ENCODE results near the gene PACSIN1.
A peak's percentile ranks its signal among the peaks of the same experiment; 100 is the strongest.

PACSIN1 gene, protein sequence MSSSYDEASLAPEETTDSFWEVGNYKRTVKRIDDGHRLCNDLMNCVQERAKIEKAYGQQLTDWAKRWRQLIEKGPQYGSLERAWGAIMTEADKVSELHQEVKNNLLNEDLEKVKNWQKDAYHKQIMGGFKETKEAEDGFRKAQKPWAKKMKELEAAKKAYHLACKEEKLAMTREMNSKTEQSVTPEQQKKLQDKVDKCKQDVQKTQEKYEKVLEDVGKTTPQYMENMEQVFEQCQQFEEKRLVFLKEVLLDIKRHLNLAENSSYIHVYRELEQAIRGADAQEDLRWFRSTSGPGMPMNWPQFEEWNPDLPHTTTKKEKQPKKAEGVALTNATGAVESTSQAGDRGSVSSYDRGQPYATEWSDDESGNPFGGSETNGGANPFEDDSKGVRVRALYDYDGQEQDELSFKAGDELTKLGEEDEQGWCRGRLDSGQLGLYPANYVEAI

DNA sequence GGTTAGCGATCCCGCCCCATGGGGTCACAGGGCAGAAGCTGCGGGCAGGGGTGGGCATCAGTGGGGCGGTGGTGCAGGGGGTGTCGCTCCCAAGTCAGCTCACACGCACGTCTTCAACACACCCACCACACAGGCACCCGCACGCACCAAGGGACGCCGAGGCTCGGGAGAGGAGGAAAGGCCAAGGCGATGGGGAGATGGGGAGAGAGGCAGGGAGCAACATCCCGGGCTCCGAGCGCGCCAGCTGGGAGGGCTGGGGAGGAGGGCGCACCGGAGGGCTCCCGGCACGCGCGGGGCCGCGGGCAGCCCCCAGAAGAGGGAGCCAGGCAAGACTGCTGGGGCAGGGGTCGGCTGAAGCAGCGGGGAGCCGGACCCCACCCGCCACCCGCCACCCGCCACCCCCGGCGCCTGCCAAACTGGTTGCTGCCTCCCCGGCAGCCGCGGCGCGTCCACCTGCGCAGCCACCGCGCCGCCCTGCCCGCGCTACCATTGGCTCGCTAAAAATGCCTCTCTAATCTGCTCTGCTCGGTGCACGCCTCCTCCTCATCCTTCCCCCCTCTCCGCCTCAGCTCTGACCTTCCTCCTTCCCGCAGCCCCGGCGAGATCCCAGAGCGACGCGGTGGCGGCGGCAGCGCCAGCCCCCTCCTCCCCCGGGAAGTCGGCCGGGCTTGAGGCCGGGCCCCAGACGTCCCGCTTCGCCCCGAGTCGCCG is at the start of gene PACSIN1:
PACSIN1 (plus strand) TSS at position 546 of the 711 bp plus-strand sequence. CDS start 60,230 bp downstream, outside the sequence.
- peak within 1 kb of the TSS; percentile 17 to 26 for H3K4me3 ChIP-seq (replicated peaks in 1 of 2; ENCODE audit: low read depth in 2 of 2, low read length in 2 of 2)
- TF ChIP-seq, protein P1, sequence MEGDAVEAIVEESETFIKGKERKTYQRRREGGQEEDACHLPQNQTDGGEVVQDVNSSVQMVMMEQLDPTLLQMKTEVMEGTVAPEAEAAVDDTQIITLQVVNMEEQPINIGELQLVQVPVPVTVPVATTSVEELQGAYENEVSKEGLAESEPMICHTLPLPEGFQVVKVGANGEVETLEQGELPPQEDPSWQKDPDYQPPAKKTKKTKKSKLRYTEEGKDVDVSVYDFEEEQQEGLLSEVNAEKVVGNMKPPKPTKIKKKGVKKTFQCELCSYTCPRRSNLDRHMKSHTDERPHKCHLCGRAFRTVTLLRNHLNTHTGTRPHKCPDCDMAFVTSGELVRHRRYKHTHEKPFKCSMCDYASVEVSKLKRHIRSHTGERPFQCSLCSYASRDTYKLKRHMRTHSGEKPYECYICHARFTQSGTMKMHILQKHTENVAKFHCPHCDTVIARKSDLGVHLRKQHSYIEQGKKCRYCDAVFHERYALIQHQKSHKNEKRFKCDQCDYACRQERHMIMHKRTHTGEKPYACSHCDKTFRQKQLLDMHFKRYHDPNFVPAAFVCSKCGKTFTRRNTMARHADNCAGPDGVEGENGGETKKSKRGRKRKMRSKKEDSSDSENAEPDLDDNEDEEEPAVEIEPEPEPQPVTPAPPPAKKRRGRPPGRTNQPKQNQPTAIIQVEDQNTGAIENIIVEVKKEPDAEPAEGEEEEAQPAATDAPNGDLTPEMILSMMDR (IDR thresholded peaks at IDR 0.05; ENCODE audit: low read depth, low read length), result no peak
- DNase-seq (ENCODE audit: low read depth in 2 of 2), result no peak

DNA sequence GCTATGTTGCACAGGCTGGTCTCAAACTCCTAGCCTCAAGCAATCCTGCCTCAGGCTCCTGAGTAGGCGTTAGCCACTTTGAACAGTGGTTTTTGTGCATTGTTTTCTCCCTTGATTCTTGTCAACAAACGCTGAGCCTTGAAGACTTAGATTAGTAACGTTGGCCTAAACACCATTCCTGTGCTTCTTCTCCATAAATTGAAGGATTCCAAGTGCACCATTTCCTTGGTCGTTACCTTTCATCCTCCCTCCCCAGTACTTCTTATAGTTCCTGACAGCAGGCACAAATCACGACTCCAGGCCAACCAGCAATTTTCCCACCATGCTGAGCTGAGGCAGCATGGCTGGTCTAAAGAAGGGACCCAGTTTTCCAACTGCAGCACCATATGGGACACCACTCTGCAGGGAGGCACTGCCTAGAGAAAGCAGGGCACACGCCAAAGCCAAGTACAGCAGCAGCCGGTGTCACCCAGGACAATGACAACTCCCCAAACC is 49.0 kb upstream of the PACSIN1 start:
- TF ChIP-seq, protein P1 (IDR thresholded peaks at IDR 0.05; ENCODE audit: low read depth, low read length), result no peak
- H3K4me3 ChIP-seq (replicated peaks in 1 of 2; ENCODE audit: low read depth in 2 of 2, low read length in 2 of 2), result no peak overlapping the region
- DNase-seq (ENCODE audit: low read depth in 2 of 2), result no peak

DNA sequence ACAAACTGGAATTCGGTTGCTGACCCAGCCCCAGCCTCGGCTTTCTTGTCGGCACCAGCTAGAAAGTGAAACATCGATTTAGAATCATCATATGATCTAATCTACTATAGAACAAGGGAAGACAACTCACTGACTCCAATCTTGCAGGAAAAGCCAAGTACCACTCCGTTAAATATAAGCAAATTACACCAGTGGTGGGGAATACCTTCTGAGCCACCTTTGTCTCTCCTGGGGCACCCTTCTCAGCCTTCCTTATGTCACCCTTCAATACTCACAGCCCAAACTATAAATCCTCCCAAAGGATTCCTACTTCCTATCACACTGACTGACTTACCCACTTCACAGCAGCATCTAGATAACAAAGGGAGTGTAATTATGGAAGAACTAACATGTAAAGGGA is 47.5 kb upstream of the PACSIN1 start:
- TF ChIP-seq, protein P1 (IDR thresholded peaks at IDR 0.05; ENCODE audit: low read depth, low read length), result no peak
- no peak overlapping the region for H3K4me3 ChIP-seq (replicated peaks in 1 of 2; ENCODE audit: low read depth in 2 of 2, low read length in 2 of 2)
- DNase-seq (ENCODE audit: low read depth in 2 of 2), result no peak

DNA sequence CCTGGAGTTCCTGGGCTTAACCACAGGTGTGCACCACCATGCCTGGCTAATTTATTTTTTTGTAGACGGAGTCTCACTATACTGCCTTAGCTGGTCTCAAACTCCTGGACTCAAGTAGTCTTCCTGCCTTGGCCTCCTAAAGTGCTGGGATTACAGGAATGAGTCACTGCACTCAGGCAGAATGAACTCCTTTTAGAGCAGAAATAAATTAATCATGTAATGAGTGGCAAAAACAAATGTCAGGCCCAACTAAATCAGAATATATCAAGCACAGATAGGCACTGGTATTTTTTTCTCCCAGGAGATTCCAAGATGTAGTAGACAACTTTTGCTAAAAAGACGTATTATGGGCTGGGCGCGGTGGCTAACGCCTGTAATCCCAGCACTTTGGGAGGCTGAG is 42.6 kb upstream of the PACSIN1 start:
- no peak for DNase-seq (ENCODE audit: low read depth in 2 of 2)
- no peak overlapping the region for H3K4me3 ChIP-seq (replicated peaks in 1 of 2; ENCODE audit: low read depth in 2 of 2, low read length in 2 of 2)
- TF ChIP-seq, protein P1 (IDR thresholded peaks at IDR 0.05; ENCODE audit: low read depth, low read length), result no peak

DNA sequence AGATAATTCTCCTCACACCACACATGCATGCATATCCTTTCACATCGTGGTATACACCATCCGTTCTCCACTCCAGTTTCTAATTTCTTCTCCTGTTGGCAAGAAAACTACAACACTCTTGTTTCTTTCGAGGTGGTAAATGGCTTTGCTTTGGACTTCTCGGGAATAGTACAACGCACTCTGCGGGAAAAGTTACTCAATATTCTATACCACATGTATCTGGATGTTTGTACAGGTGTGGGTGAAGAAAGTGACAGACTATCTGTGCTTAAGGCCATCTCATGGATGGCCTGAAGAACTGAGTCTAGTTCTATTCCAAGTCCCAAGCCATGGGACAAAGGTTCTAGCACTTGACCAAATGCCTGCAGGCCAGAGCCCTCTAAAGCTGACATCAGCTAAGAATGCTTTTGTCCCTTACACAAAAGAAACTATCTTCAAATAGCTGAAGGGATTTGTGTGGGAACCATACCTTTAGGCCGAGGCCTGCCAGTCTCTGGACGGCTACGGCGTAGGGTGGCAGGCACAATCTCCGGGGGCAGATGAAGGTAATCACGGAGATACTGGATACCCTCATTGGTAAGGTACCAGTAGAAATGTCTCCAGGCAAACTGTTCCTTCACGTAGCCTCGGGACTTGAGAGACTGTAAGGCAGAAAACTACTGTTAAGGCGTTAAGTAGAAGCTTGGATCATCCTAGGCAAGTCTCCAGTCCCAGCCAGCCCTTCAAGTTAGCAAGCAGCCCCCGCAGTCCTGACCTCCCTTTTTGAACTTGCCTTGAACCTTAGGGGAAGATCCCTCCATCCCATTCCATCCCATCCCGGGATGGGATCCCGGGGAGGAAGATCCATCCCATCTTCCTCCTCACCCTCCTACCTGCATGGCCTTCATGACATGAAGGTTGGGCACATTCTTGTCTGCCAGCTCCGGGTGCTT is 41.4 kb upstream of the PACSIN1 start:
- TF ChIP-seq, protein P1 (IDR thresholded peaks at IDR 0.05; ENCODE audit: low read depth, low read length), result no peak
- DNase-seq (ENCODE audit: low read depth in 2 of 2), result no peak
- peak overlapping the region; percentile 88 to 97 for H3K4me3 ChIP-seq (replicated peaks in 1 of 2; ENCODE audit: low read depth in 2 of 2, low read length in 2 of 2)

DNA sequence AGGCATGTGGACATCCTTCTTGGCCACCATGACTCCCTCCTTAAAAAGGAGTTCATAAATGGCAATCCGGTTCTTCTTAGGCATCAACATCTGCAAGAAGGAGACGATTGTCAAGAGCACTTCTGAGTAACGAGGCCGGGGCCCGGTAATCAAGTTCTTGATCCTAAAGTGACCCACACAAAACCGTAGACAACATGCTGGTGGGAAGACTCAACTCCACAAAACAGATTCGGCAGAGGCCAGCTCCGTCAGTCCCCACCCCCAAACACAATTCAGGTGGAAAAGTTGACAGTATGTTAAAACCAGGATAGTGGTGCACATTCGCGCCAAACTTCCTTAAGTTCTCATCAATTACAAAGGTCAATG is 40.8 kb upstream of the PACSIN1 start:
- H3K4me3 ChIP-seq (replicated peaks in 1 of 2; ENCODE audit: low read depth in 2 of 2, low read length in 2 of 2), result peak overlapping the region; percentile 88 to 97
- DNase-seq (ENCODE audit: low read depth in 2 of 2), result peak; percentile 18 to 26
- TF ChIP-seq, protein P1 (IDR thresholded peaks at IDR 0.05; ENCODE audit: low read depth, low read length), result no peak
